Upper lobe of left lung (tissue), 4 donors: ENCODE measurements around the gene RAB11FIP4.

Source experiments
- CTCF ChIP-seq, 6 experiments: fragments of 450-650 bp in 4 of 6; fragments of 200-600 bp in 2 of 6; sonication (generic) in 2 of 6; IDR thresholded peaks; one replicate each; pipeline ENCODE4 v1.5.1; 2016 to 2019; ENCODE audit warnings: antibody characterized with exemption in 6 of 6
- EP300 ChIP-seq, 4 donors: sonication (generic); formaldehyde crosslinking; IDR thresholded peaks; one replicate each; pipeline ENCODE4 v1.5.1; 2017; ENCODE audit warnings: antibody characterized with exemption in 4 of 4, control low read depth in 2 of 4
- POLR2A ChIP-seq, 4 donors: fragments of 450-650 bp; IDR thresholded peaks; one replicate each; pipeline ENCODE4 v1.5.1; 2016 to 2017; ENCODE audit warnings: antibody characterized with exemption in 4 of 4, mild to moderate bottlenecking in 2 of 4
- POLR2AphosphoS5 ChIP-seq, 2 donors: sonication (generic); formaldehyde crosslinking; IDR thresholded peaks; one replicate each; pipeline ENCODE4 v1.5.1; 2017; ENCODE audit warnings: antibody characterized with exemption in 2 of 2

GRCh38 chr17:31431852-31432658 lies 40.6 kb downstream of the RAB11FIP4 start:
- no peak for TF ChIP-seq CTCF (IDR thresholded peaks at IDR 0.05)
- no peak for TF ChIP-seq POLR2A (IDR thresholded peaks at IDR 0.05)
- no peak for TF ChIP-seq EP300 (IDR thresholded peaks at IDR 0.05)
- no peak for TF ChIP-seq POLR2AphosphoS5 (IDR thresholded peaks at IDR 0.05)
